Measurements from ENCODE around the gene CALR3. TPM values are rescaled to one million over a fixed set of nuclear protein-coding genes. Genes with fewer than 3 reads are reported as not detected.

Gene CALR3
- polyA plus RNA-seq, 10 donors = 0.12 TPM; not detected in 9

DNA sequence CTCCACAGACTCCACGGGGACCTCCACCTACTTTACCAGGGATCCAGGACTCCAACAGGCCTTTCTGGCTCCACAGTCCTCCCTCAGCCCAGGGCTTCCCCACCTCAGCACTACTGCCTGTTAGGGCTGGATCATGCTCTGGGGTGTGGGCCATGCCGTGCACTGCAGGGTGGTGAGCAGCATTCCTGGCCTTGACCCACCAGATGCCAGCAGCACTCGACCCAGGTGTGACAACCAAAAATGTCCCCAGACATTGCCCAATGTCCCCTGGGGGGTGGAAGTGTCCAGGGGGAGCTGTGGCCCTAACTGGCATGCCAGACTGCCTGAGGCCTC, 66.2 kb downstream of the CALR3 start:
- DNase-seq = no peak

GRCh38 chr19:16429066-16429758, 66.8 kb downstream of the CALR3 start:
- DNase-seq = no peak

Other genes with a start within 250 kb of the CALR3 start
- 10 to 100 TPM; 35.8 to 91.6 (median 66.7) TPM for gene KLF2, start 171.3 kb downstream of the CALR3 start, polyA plus RNA-seq (ENCODE audit: insufficient read length in 10 of 10)
- 10 to 100 TPM; 20.2 to 22.8 (median 22.0) TPM for gene EPS15L1, start 24.2 kb downstream of the CALR3 start, polyA plus RNA-seq (ENCODE audit: insufficient read length in 10 of 10)
- gene C19orf44, start 227 bp upstream of the CALR3 start, polyA plus RNA-seq (ENCODE audit: insufficient read length in 10 of 10) = 1 to 10 TPM; 5.8 to 8.9 (median 7.3) TPM
- gene CHERP, start 46.3 kb upstream of the CALR3 start, polyA plus RNA-seq (ENCODE audit: insufficient read length in 10 of 10) = 10 to 100 TPM; 24.0 to 36.3 (median 30.6) TPM
- gene SLC35E1, start 76.2 kb upstream of the CALR3 start, polyA plus RNA-seq (ENCODE audit: insufficient read length in 10 of 10) = 10 to 100 TPM; 25.9 to 32.6 (median 29.9) TPM
- 1 to 10 TPM; 4.5 to 6.8 (median 6.0) TPM for gene MED26, start 132.0 kb upstream of the CALR3 start, polyA plus RNA-seq (ENCODE audit: insufficient read length in 10 of 10)
- gene SMIM7, start 164.0 kb upstream of the CALR3 start, polyA plus RNA-seq (ENCODE audit: insufficient read length in 10 of 10) = 10 to 100 TPM; 44.8 to 68.8 (median 50.3) TPM
- 100 to 1,000 TPM in 7 of 10 donors, 10 to 100 TPM in 3; 66.0 to 164 (median 113) TPM for gene TMEM38A, start 165.0 kb upstream of the CALR3 start, polyA plus RNA-seq (ENCODE audit: insufficient read length in 10 of 10)
- gene NWD1, start 223.7 kb upstream of the CALR3 start, polyA plus RNA-seq (ENCODE audit: insufficient read length in 10 of 10) = under 1 TPM; 0.03 to 0.20 (median 0.05) TPM